IMR-90 (cell line): ENCODE results near the gene DBNL. TPM values are rescaled to one million over a fixed set of nuclear protein-coding genes. Genes with fewer than 3 reads are reported as not detected.

Experiments used
- ATAC-seq: fragments of 200-7000 bp; cut with Tn5 transposase; 2 replicates; pipeline ENCODE4 v1.9.1; 2020; ENCODE audit warnings: low read depth, mild to moderate bottlenecking, moderate library complexity
- BruUV-seq: library from RNA; stranded (reverse); fragments of 400-500 nt; replicated peaks from 2 replicates; lab custom pipeline; 2021; lab: Mats Ljungman, UMichigan
- CTCF ChIA-PET: fragments of 300-600 bp; formaldehyde crosslinking; extraction: SDS; loops from one replicate; lab custom pipeline; 2021; ENCODE audit warnings: antibody characterized with exemption; lab: Yijun Ruan, JAX
- POLR2A ChIA-PET: fragments of 300-600 bp; sonication (Branson Sonifier 250); formaldehyde crosslinking; loops from one replicate; lab custom pipeline; 2022; ENCODE audit warnings: antibody characterized with exemption; ENCODE audit not compliant: unreplicated experiment; lab: Charles Lee
- DNase-seq: peaks from one replicate; pipeline ENCODE4 v3.0.0; 2013
- H2AFZ ChIP-seq: replicated peaks from 2 replicates; pipeline ENCODE3; 2013; ENCODE audit warnings: low read length, mild to moderate bottlenecking; ENCODE audit not compliant: poor library complexity
- H2AK5ac ChIP-seq: 2 replicates; pipeline ENCODE4 v1.6.1; 2013; ENCODE audit warnings: low read depth, low read length, inconsistent platforms
- H2AK9ac ChIP-seq: replicated peaks from 2 replicates; pipeline ENCODE3; 2013; ENCODE audit warnings: mild to moderate bottlenecking, low read depth, low read length, moderate library complexity; ENCODE audit not compliant: poor library complexity
- H2BK120ac ChIP-seq: 2 replicates; pipeline ENCODE4 v1.6.1; 2013; ENCODE audit warnings: low read depth, low read length, inconsistent platforms
- H2BK15ac ChIP-seq: 3 replicates; pipeline ENCODE4 v1.6.1; 2013; ENCODE audit warnings: low read depth, low read length, inconsistent platforms
- H2BK20ac ChIP-seq: 2 replicates; pipeline ENCODE4 v1.6.1; 2013; ENCODE audit warnings: low read depth, mild to moderate bottlenecking, inconsistent platforms, low read length, moderate library complexity
- H2BK5ac ChIP-seq: 2 replicates; pipeline ENCODE4 v1.6.1; 2013; ENCODE audit warnings: mild to moderate bottlenecking, low read depth, low read length, inconsistent platforms; ENCODE audit not compliant: poor library complexity, severe bottlenecking
- H3K14ac ChIP-seq: replicated peaks from 2 replicates; pipeline ENCODE4 v1.6.1; 2013; ENCODE audit warnings: low read depth, low read length, inconsistent platforms
- H3K18ac ChIP-seq: 2 replicates; pipeline ENCODE4 v1.6.1; 2013; ENCODE audit warnings: low read depth, low read length, control low read depth
- H3K23ac ChIP-seq: 2 replicates; pipeline ENCODE4 v1.6.1; 2013; ENCODE audit warnings: low read depth, low read length, inconsistent platforms
- H3K27ac ChIP-seq: 2 replicates; pipeline ENCODE4 v1.5.1; 2013; ENCODE audit warnings: mild to moderate bottlenecking, control low read depth, low read length; ENCODE audit not compliant: insufficient read depth
- H3K27me3 ChIP-seq: 2 replicates; pipeline ENCODE4 v1.6.1; 2013; ENCODE audit warnings: low read length; ENCODE audit not compliant: control insufficient read depth, insufficient read depth
- H3K36me3 ChIP-seq: 2 replicates; pipeline ENCODE4 v1.6.1; 2013; ENCODE audit warnings: low read length, mixed read lengths; ENCODE audit not compliant: control insufficient read depth, insufficient read depth
- H3K4ac ChIP-seq: 2 replicates; pipeline ENCODE4 v1.6.1; 2013; ENCODE audit warnings: low read depth, low read length, inconsistent platforms
- H3K4me1 ChIP-seq: 2 replicates; pipeline ENCODE4 v1.6.1; 2013; ENCODE audit warnings: low read length, mixed read lengths; ENCODE audit not compliant: control insufficient read depth, insufficient read depth
- H3K4me2 ChIP-seq: 2 replicates; pipeline ENCODE4 v1.6.1; 2013; ENCODE audit warnings: low read depth, mild to moderate bottlenecking, control low read depth, low read length, moderate library complexity
- H3K4me3 ChIP-seq: 2 replicates; pipeline ENCODE4 v1.5.1; 2013; ENCODE audit warnings: low read depth, mild to moderate bottlenecking, control low read depth, low read length, moderate library complexity; ENCODE audit not compliant: insufficient read depth
- H3K56ac ChIP-seq: 2 replicates; pipeline ENCODE4 v1.6.1; 2013; ENCODE audit warnings: low read length, inconsistent platforms; ENCODE audit not compliant: insufficient read depth; ENCODE audit errors: extremely low read depth
- H3K79me1 ChIP-seq, 2 experiments: 2 replicates each; pipeline ENCODE4 v1.6.1; 2013; ENCODE audit warnings: low read length in 2 of 2, inconsistent platforms in 1 of 2, low read depth in 1 of 2
- H3K9ac ChIP-seq: 2 replicates; pipeline ENCODE4 v1.6.1; 2013; ENCODE audit warnings: low read depth, low read length, control low read depth
- H3K9me1 ChIP-seq: 2 replicates; pipeline ENCODE4 v1.6.1; 2013; ENCODE audit warnings: low read length, inconsistent platforms; ENCODE audit not compliant: insufficient read depth
- H3K9me3 ChIP-seq: 2 replicates; pipeline ENCODE4 v1.6.1; 2013; ENCODE audit warnings: low read length; ENCODE audit not compliant: control insufficient read depth, insufficient read depth
- H4K20me1 ChIP-seq: 2 replicates; pipeline ENCODE4 v1.6.1; 2013; ENCODE audit warnings: low read length, inconsistent platforms; ENCODE audit not compliant: insufficient read depth
- H4K5ac ChIP-seq: 2 replicates; pipeline ENCODE4 v1.6.1; 2013; ENCODE audit warnings: mild to moderate bottlenecking, low read depth, low read length, control low read depth
- H4K8ac ChIP-seq, 2 experiments: 2 replicates each; pipeline ENCODE4 v1.6.1; 2013; ENCODE audit warnings: low read depth in 2 of 2, low read length in 2 of 2, control low read depth in 1 of 2, inconsistent platforms in 1 of 2
- H4K91ac ChIP-seq: 2 replicates; pipeline ENCODE4 v1.6.1; 2013; ENCODE audit warnings: low read depth, low read length, inconsistent platforms; ENCODE audit not compliant: insufficient read depth
- BHLHE40 ChIP-seq: fragments of 150-350 bp; IDR thresholded peaks from 2 replicates; pipeline ENCODE4 v1.6.1; 2016; ENCODE audit warnings: mild to moderate bottlenecking, low read depth, low read length
- CEBPB ChIP-seq: IDR thresholded peaks from 2 replicates; pipeline ENCODE4 v1.6.1; 2012; ENCODE audit warnings: low read depth, low read length, improper control_type of control experiment
- CHD1 ChIP-seq: IDR thresholded peaks from 2 replicates; pipeline ENCODE4 v1.6.1; 2012; ENCODE audit warnings: low read depth, low read length, improper control_type of control experiment
- CTCF ChIP-seq: conservative IDR thresholded peaks from 2 replicates; pipeline ENCODE4 v1.5.1; 2012; ENCODE audit warnings: mild to moderate bottlenecking, low read depth, low read length, improper control_type of control experiment
- FOS ChIP-seq: fragments of 150-350 bp; IDR thresholded peaks from 2 replicates; pipeline ENCODE4 v1.6.1; 2016; ENCODE audit warnings: low read depth, low read length
- MAZ ChIP-seq: IDR thresholded peaks from 2 replicates; pipeline ENCODE4 v1.6.1; 2012; ENCODE audit warnings: low read depth, mild to moderate bottlenecking, low read length, improper control_type of control experiment, moderate library complexity, borderline replicate concordance
- MXI1 ChIP-seq: IDR thresholded peaks from 2 replicates; pipeline ENCODE4 v1.6.1; 2012; ENCODE audit warnings: low read depth, mild to moderate bottlenecking, low read length, moderate library complexity, borderline replicate concordance
- NFE2L2 ChIP-seq: fragments of 150-350 bp; IDR thresholded peaks from 2 replicates; pipeline ENCODE4 v1.6.1; 2016; ENCODE audit warnings: low read depth, mild to moderate bottlenecking, low read length
- POLR2A ChIP-seq: IDR thresholded peaks from 2 replicates; pipeline ENCODE4 v1.6.1; 2012; ENCODE audit warnings: mild to moderate bottlenecking, low read depth, low read length
- RAD21 ChIP-seq: IDR thresholded peaks from 2 replicates; pipeline ENCODE4 v1.6.1; 2012; ENCODE audit warnings: low read length, improper control_type of control experiment
- RCOR1 ChIP-seq: IDR thresholded peaks from 2 replicates; pipeline ENCODE4 v1.6.1; 2012; ENCODE audit warnings: mild to moderate bottlenecking, low read length, improper control_type of control experiment; ENCODE audit not compliant: insufficient replicate concordance
- RFX5 ChIP-seq: IDR thresholded peaks from 2 replicates; pipeline ENCODE4 v1.8.0; 2012; ENCODE audit warnings: low read depth, mild to moderate bottlenecking, low read length, moderate library complexity
- SMC3 ChIP-seq: fragments of 150-350 bp; IDR thresholded peaks from 2 replicates; pipeline ENCODE4 v1.6.1; 2016; ENCODE audit warnings: low read depth, mild to moderate bottlenecking, antibody characterized with exemption, low read length, moderate library complexity
- WGBS, 2 experiments: methylation state at CpG; one replicate each; pipeline versions ENCODE4 v1.1.5 to v1.1.7; 2013; ENCODE audit warnings: missing lambda C conversion rate in 2 of 2; ENCODE audit not compliant: insufficient read length in 1 of 2; ENCODE audit errors: extremely low coverage in 2 of 2; 5-methylcytosine and 5-hydroxymethylcytosine counted together
- dilution Hi-C: fragments of 300-500 bp; cut with HindIII; formaldehyde crosslinking; loops from one replicate; pipeline ENCODE4 v1.14.3; 2018; ENCODE audit warnings: low sequenced_read_pairs; ENCODE audit not compliant: unreplicated experiment
- in situ Hi-C: fragments of 300-500 bp; cut with MboI; formaldehyde crosslinking; loops from 3 replicates; pipeline ENCODE4 v1.14.3; 2019; ENCODE audit warnings: low sequenced_read_pairs, inconsistent platforms, mixed read lengths
- intact Hi-C: fragments of 100-400 bp; cut with micrococcal nuclease; formaldehyde crosslinking; loops from 2 replicates; pipeline ENCODE4 v1.10.0; 2022
- polyA plus RNA-seq, 3 experiments: library from polyadenylated mRNA; depleted of rRNA; stranded (reverse); fragments of >200 nt; gene quantifications; 2 replicates each; pipeline ENCODE4 v1.2.3, GENCODE V29; 2012; ENCODE audit warnings: low replicate concordance in 1 of 3
- total RNA-seq: library from RNA; depleted of rRNA; stranded (reverse); fragments of >200 nt; gene quantifications from 2 replicates; pipeline ENCODE4 v1.2.3, GENCODE V29; 2012
- TF ChIP-seq, protein P1 (sequence below): fragments of 150-350 bp; IDR thresholded peaks from 2 replicates; pipeline ENCODE4 v1.6.1; 2016; ENCODE audit warnings: low read depth, mild to moderate bottlenecking, low read length, moderate library complexity, borderline replicate concordance
- TF ChIP-seq, protein P2 (sequence below): fragments of 150-350 bp; IDR thresholded peaks from 2 replicates; pipeline ENCODE4 v1.6.1; 2017; ENCODE audit warnings: mild to moderate bottlenecking, antibody characterized with exemption, low read length, low read depth

The DBNL gene
- total and polyA plus RNA-seq, 2 of the 4 experiments (the other 2 are of a cell fraction): 157 to 179 TPM

GRCh38 chr7:44094365-44094764 lies 49.9 kb downstream of the DBNL start:
- intact Hi-C loops: no loop called here
- no peak overlapping the region for H3K9ac ChIP-seq
- H3K4me2 ChIP-seq: no peak overlapping the region; the same call in 1 of the 2 replicates
- BruUV-seq: no TSS peak
- H3K4me1 ChIP-seq: peaks cover 4% of the 10 kb centered on the region
- DNase-seq (no peak), ATAC-seq (no peak)
- H4K91ac ChIP-seq: no peak overlapping the region
- no peak overlapping the region for H3K14ac ChIP-seq
- H4K8ac ChIP-seq: no peak overlapping the region
- no peaks in the 10 kb centered on the region for H3K27me3 ChIP-seq
- POLR2A ChIA-PET: no interaction called here
- H3K18ac ChIP-seq: peak overlapping the region; percentile 41; the same call in 1 of the 2 replicates
- H2BK5ac ChIP-seq: no peak overlapping the region
- H3K79me1 ChIP-seq: no peaks in the 10 kb centered on the region
- H3K27ac ChIP-seq: no peak overlapping the region
- no peak overlapping the region for H3K23ac ChIP-seq
- H3K9me3 ChIP-seq: no peaks in the 10 kb centered on the region
- no peak overlapping the region for H3K56ac ChIP-seq
- H3K4ac ChIP-seq: no peak overlapping the region
- H4K5ac ChIP-seq: no peak overlapping the region
- no peak overlapping the region for H2BK120ac ChIP-seq
- no peak overlapping the region for H2BK15ac ChIP-seq
- H3K4me3 ChIP-seq: no peak overlapping the region
- H3K9me1 ChIP-seq: peaks cover 6% of the 10 kb centered on the region; the same call in 1 of the 2 replicates
- dilution Hi-C loops: no loop called here
- WGBS, 2 experiments: no CpG with 5 or more reads among the region's 2 CpGs
- H2AK9ac ChIP-seq: no peak overlapping the region
- CTCF ChIA-PET: no interaction called here
- H2AFZ ChIP-seq: no peak overlapping the region
- H4K20me1 ChIP-seq: no peaks in the 10 kb centered on the region
- in situ Hi-C loops: no loop called here
- TF ChIP-seq, protein P1, sequence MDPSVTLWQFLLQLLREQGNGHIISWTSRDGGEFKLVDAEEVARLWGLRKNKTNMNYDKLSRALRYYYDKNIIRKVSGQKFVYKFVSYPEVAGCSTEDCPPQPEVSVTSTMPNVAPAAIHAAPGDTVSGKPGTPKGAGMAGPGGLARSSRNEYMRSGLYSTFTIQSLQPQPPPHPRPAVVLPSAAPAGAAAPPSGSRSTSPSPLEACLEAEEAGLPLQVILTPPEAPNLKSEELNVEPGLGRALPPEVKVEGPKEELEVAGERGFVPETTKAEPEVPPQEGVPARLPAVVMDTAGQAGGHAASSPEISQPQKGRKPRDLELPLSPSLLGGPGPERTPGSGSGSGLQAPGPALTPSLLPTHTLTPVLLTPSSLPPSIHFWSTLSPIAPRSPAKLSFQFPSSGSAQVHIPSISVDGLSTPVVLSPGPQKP: no peak
- no peak for TF ChIP-seq SMC3
- no peak for TF ChIP-seq RFX5
- TF ChIP-seq BHLHE40: no peak
- no peak for TF ChIP-seq CEBPB
- TF ChIP-seq RAD21: no peak
- TF ChIP-seq FOS: no peak
- no peak for TF ChIP-seq CHD1
- TF ChIP-seq, protein P2, sequence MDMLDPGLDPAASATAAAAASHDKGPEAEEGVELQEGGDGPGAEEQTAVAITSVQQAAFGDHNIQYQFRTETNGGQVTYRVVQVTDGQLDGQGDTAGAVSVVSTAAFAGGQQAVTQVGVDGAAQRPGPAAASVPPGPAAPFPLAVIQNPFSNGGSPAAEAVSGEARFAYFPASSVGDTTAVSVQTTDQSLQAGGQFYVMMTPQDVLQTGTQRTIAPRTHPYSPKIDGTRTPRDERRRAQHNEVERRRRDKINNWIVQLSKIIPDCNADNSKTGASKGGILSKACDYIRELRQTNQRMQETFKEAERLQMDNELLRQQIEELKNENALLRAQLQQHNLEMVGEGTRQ: no peak
- TF ChIP-seq CTCF: no peak
- TF ChIP-seq RCOR1: no peak
- no peak for TF ChIP-seq POLR2A
- no peak for TF ChIP-seq NFE2L2
- TF ChIP-seq MXI1: no peak
- no peak for TF ChIP-seq MAZ
- H2AK5ac ChIP-seq: peak overlapping the region; percentile 29; the same call in 1 of the 2 replicates
- H2BK20ac ChIP-seq: peak overlapping the region; percentile 35; the same call in 1 of the 2 replicates
- no peaks in the 10 kb centered on the region for H3K36me3 ChIP-seq
